ENCODE results near the gene PNMA3. TPM values are rescaled to one million over a fixed set of nuclear protein-coding genes. Genes with fewer than 3 reads are reported as not detected.
"Not testable (repeated sequence)": the region's sequence is repeated elsewhere in the genome, so short reads cannot be mapped to it uniquely, and the experiment has no call there.

The PNMA3 gene
- under 1 TPM; 0.54 to 0.75 TPM for total RNA-seq

- intact Hi-C loops (cut with DNase I, micrococcal nuclease): no loop called here
- Mint-ChIP-seq H3K9me3 (ENCODE audit: low read depth) (no peaks in the 10 kb centered on the region), H3K4me1 (no peaks in the 10 kb centered on the region), H3K4me3 (no peak within 1 kb of the TSS), H3K27me3 (peaks cover 6% of the 10 kb centered on the region), H3K27ac (no peak within 1 kb of the TSS), H3K36me3 (ENCODE audit: low read depth) (no peaks in the 10 kb centered on the region)
- ATAC-seq (no peak), DNase-seq (no peak)
- ChIA-PET POLR2A (no interaction called here), CTCF (no interaction called here)
These were observed at the start of gene PNMA3 for GRCh38 chrX:153055871-153056749. Gene PNMA3, plus strand, starts transcription at chrX:153056470. Its CDS starts 586 bp downstream, at chrX:153057056.

DNA sequence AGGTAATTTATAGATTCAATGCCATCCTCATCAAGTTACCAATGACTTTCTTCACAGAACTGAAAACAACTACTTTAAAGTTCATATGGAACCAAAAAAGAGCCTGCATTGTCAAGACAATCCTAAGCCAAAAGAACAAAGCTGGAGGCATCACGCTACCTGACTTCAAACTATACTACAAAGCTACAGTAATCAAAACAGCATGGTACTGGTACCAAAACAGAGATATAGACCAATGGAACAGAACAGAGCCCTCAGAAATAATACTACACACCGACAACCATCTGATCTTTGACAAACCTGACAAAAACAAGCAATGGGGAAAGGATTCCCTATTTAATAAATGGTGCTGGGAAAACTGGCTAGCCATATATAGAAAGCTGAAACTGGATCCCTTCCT lies 39.1 kb upstream of the PNMA3 start:
- H3K9me3 Mint-ChIP-seq (ENCODE audit: low read depth); DNase-seq: not testable (repeated sequence)

GRCh38 chrX:153019166-153019565 lies 37.1 kb upstream of the PNMA3 start:
- Mint-ChIP-seq H3K4me1 (peaks cover 5% of the 10 kb centered on the region), H3K4me3 (no peak overlapping the region), H3K27ac (no peak overlapping the region), H3K27me3 (no peaks in the 10 kb centered on the region), H3K36me3 (ENCODE audit: low read depth) (peaks cover 2% of the 10 kb centered on the region), H3K9me3 (ENCODE audit: low read depth) (no peaks in the 10 kb centered on the region)
- ChIA-PET CTCF (no interaction called here), POLR2A (no interaction called here)
- intact Hi-C loops (cut with DNase I, micrococcal nuclease): no loop called here
- no peak for DNase-seq
- no peak for ATAC-seq

More for the DNA sequence above, 39.1 kb upstream of the PNMA3 start:
- H3K4me1 Mint-ChIP-seq; H3K36me3 Mint-ChIP-seq (ENCODE audit: low read depth); intact Hi-C loops (cut with DNase I, micrococcal nuclease); H3K27ac Mint-ChIP-seq; H3K4me3 Mint-ChIP-seq; H3K27me3 Mint-ChIP-seq; ATAC-seq; CTCF ChIA-PET; POLR2A ChIA-PET: not testable (repeated sequence)

- CTCF ChIA-PET; POLR2A ChIA-PET; H3K36me3 Mint-ChIP-seq (ENCODE audit: low read depth); intact Hi-C loops (cut with DNase I, micrococcal nuclease); H3K4me3 Mint-ChIP-seq; H3K27ac Mint-ChIP-seq; H3K9me3 Mint-ChIP-seq (ENCODE audit: low read depth); H3K4me1 Mint-ChIP-seq; DNase-seq; H3K27me3 Mint-ChIP-seq; ATAC-seq: not testable (repeated sequence)
These were observed 29.8 kb upstream of the PNMA3 start for GRCh38 chrX:153026501-153026900.

GRCh38 chrX:153028487-153028886 lies 27.8 kb upstream of the PNMA3 start:
- H3K27ac Mint-ChIP-seq; H3K4me1 Mint-ChIP-seq; ATAC-seq; H3K4me3 Mint-ChIP-seq; H3K36me3 Mint-ChIP-seq (ENCODE audit: low read depth); intact Hi-C loops (cut with DNase I, micrococcal nuclease); DNase-seq; CTCF ChIA-PET; H3K9me3 Mint-ChIP-seq (ENCODE audit: low read depth); POLR2A ChIA-PET; H3K27me3 Mint-ChIP-seq: not testable (repeated sequence)

GRCh38 chrX:153029162-153029561 lies 27.1 kb upstream of the PNMA3 start:
- no peaks in the 10 kb centered on the region for H3K27me3 Mint-ChIP-seq
- no peak overlapping the region for H3K27ac Mint-ChIP-seq
- H3K9me3 Mint-ChIP-seq (ENCODE audit: low read depth): no peaks in the 10 kb centered on the region
- ATAC-seq (no peak), DNase-seq (no peak)
- intact Hi-C loops (cut with DNase I, micrococcal nuclease): no loop called here
- no peak overlapping the region for H3K4me3 Mint-ChIP-seq
- H3K4me1 Mint-ChIP-seq: peaks cover 2% of the 10 kb centered on the region
- ChIA-PET CTCF (no interaction called here), POLR2A (no interaction called here)
- H3K36me3 Mint-ChIP-seq (ENCODE audit: low read depth): no peaks in the 10 kb centered on the region

GRCh38 chrX:153029875-153030274 lies 26.4 kb upstream of the PNMA3 start:
- H3K4me1 Mint-ChIP-seq: peaks cover 2% of the 10 kb centered on the region
- intact Hi-C loops (cut with DNase I, micrococcal nuclease): loop anchor here (5.0 kb wide), 3 partner anchors 88 to 637 kb away; no protein-coding TSS in a partner anchor
- ChIA-PET POLR2A (no interaction called here), CTCF (no interaction called here)
- H3K36me3 Mint-ChIP-seq (ENCODE audit: low read depth): no peaks in the 10 kb centered on the region
- H3K27ac Mint-ChIP-seq: no peak overlapping the region
- no peaks in the 10 kb centered on the region for H3K27me3 Mint-ChIP-seq
- DNase-seq (no peak), ATAC-seq (no peak)
- H3K9me3 Mint-ChIP-seq (ENCODE audit: low read depth): peaks cover 2% of the 10 kb centered on the region
- H3K4me3 Mint-ChIP-seq: no peak overlapping the region

- peaks cover 2% of the 10 kb centered on the region for H3K9me3 Mint-ChIP-seq (ENCODE audit: low read depth)
- H3K36me3 Mint-ChIP-seq (ENCODE audit: low read depth): no peaks in the 10 kb centered on the region
These were observed 25.5 kb upstream of the PNMA3 start for GRCh38 chrX:153030801-153031200.

DNA sequence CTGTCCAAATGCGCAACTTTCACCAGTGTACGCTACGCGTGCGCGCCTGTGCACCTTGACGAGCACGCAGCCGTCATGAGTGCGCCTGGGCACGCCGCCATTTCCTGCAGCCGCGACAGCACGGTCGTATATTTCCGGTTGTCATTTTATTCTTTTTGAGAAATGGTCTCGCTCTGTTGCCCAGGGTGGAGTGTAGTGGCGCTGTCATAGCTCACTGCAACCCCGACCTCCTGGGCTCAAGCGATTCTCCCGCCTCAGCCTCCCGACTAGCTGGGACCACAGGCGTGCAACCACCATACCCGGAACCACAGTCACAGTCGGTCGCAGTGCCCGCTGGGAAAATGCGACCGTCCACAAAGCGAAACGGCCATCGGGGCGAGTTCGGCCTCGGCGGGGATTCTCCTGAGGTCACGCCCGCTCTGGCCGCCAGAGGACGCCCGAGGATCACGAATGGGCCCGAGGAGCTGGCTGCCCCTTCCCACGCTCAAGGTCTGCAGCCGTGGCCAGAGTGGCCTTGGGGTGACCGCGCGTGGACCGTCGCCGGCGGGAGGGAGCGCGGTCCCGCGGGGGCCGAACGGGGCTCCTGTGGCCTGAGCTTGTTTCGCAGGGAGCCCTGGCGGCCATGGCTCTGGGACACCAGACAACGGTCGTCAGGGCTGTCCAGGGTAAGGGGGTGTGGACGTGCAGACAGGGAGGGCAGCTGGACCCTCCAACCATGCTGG lies 23.7 kb upstream of the PNMA3 start:
- H3K4me1 Mint-ChIP-seq: peaks cover 2% of the 10 kb centered on the region
- intact Hi-C loops (cut with DNase I, micrococcal nuclease): loop anchor here (1.0 to 5.0 kb wide), 7 partner anchors 73 to 635 kb away; no protein-coding TSS in a partner anchor
- ATAC-seq (peak; percentile 85), DNase-seq (peak; percentile 78)
- H3K36me3 Mint-ChIP-seq (ENCODE audit: low read depth): no peaks in the 10 kb centered on the region
- ChIA-PET CTCF (interaction anchor here (0.7 to 1.9 kb wide), 7 partner anchors 8 to 482 kb away, joined by 3 to 8 read pairs (median 4); no protein-coding TSS in a partner anchor), POLR2A (no interaction called here)
- peak overlapping the region; percentile 84 for H3K27ac Mint-ChIP-seq
- H3K9me3 Mint-ChIP-seq (ENCODE audit: low read depth): peaks cover 2% of the 10 kb centered on the region
- H3K4me3 Mint-ChIP-seq: peak overlapping the region; percentile 76
- no peaks in the 10 kb centered on the region for H3K27me3 Mint-ChIP-seq

More at GRCh38 chrX:153030801-153031200, 25.5 kb upstream of the PNMA3 start:
- intact Hi-C loops (cut with DNase I, micrococcal nuclease): loop anchor here (5.0 kb wide), 3 partner anchors 88 to 636 kb away; no protein-coding TSS in a partner anchor
- Mint-ChIP-seq H3K4me1 (peaks cover 2% of the 10 kb centered on the region), H3K27me3 (no peaks in the 10 kb centered on the region), H3K27ac (no peak overlapping the region), H3K4me3 (no peak overlapping the region)
- DNase-seq (no peak), ATAC-seq (no peak)
- ChIA-PET CTCF (interaction anchor here (0.6 kb wide), 1 partner anchor 421 kb away, joined by 3 read pairs; no protein-coding TSS in a partner anchor), POLR2A (no interaction called here)

- DNase-seq (no peak), ATAC-seq (no peak)
- ChIA-PET POLR2A (no interaction called here), CTCF (interaction anchor here (0.9 kb wide), 1 partner anchor 613 kb away, joined by 4 read pairs; no protein-coding TSS in a partner anchor)
- H3K9me3 Mint-ChIP-seq (ENCODE audit: low read depth): peaks cover 10% of the 10 kb centered on the region
- intact Hi-C loops (cut with DNase I, micrococcal nuclease): no loop called here
- no peak overlapping the region for H3K4me3 Mint-ChIP-seq
- H3K4me1 Mint-ChIP-seq: no peaks in the 10 kb centered on the region
- H3K36me3 Mint-ChIP-seq (ENCODE audit: low read depth): peaks cover 13% of the 10 kb centered on the region
- H3K27ac Mint-ChIP-seq: no peak overlapping the region
- H3K27me3 Mint-ChIP-seq: no peaks in the 10 kb centered on the region
These were observed 7.2 kb upstream of the PNMA3 start for GRCh38 chrX:153049093-153049492.

DNA sequence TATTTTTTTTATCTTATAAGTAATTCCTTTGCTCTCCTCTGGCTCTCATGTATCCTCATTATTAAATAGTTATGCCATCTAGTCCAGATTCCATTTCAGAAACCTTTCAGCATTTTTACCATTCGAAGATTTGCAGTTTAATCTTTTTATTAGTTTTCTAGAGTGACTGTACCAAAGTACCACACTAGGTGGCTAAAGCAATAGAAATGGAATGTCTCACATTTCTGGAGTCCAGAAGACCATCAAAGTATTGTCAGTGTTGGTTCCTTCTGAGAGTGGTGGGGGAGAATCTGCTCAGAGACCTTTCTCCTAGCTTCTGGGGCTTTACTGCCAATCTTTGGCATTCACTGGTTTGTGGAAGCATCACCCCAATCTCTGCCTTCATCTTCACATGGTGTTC lies 3.7 kb upstream of the PNMA3 start:
- ChIA-PET CTCF (no interaction called here), POLR2A (no interaction called here)
- ATAC-seq: no peak
- DNase-seq: no peak
- H3K27ac Mint-ChIP-seq: no peak overlapping the region
- H3K4me1 Mint-ChIP-seq: no peaks in the 10 kb centered on the region
- H3K4me3 Mint-ChIP-seq: no peak overlapping the region
- intact Hi-C loops (cut with DNase I, micrococcal nuclease): no loop called here
- H3K9me3 Mint-ChIP-seq (ENCODE audit: low read depth): peaks cover 10% of the 10 kb centered on the region
- peaks cover 5% of the 10 kb centered on the region for H3K27me3 Mint-ChIP-seq
- peaks cover 13% of the 10 kb centered on the region for H3K36me3 Mint-ChIP-seq (ENCODE audit: low read depth)
